Activated T-helper 2 cell treated with anti-CD3 and anti-CD28 coated beads, Interferon-gamma antibody, Interleukin-2, Interleukin-4, amounts not matched to agents 10 μg/mL and 5 μg/mL and 100 μg/mL, durations not matched to agents 14 hours and 24 hours and 36 hours (primary cell): ENCODE results near the gene CFAP210. TPM values are rescaled to one million over a fixed set of nuclear protein-coding genes. Genes with fewer than 3 reads are reported as not detected.

Experiments
- DNase-seq: peaks from one replicate; pipeline ENCODE4 v3.0.0; 2021; ENCODE audit warnings: low spot score
- H3K27ac Mint-ChIP-seq: one replicate; pipeline ENCODE4 v1.8.0; 2021; ENCODE audit warnings: mixed read lengths
- H3K27me3 Mint-ChIP-seq: one replicate; pipeline ENCODE4 v1.8.0; 2021; ENCODE audit warnings: low read depth, mixed read lengths
- H3K36me3 Mint-ChIP-seq: one replicate; pipeline ENCODE4 v1.8.0; 2021; ENCODE audit warnings: low read depth, mixed read lengths
- H3K4me1 Mint-ChIP-seq: one replicate; pipeline ENCODE4 v1.8.0; 2021; ENCODE audit warnings: low read depth, mixed read lengths
- H3K4me3 Mint-ChIP-seq: one replicate; pipeline ENCODE4 v1.8.0; 2021; ENCODE audit warnings: low read depth, mild to moderate bottlenecking, moderate library complexity, mixed read lengths
- H3K9me3 Mint-ChIP-seq: one replicate; pipeline ENCODE4 v1.8.0; 2021; ENCODE audit warnings: mixed read lengths
- intact Hi-C: fragments of 100-400 bp; cut with micrococcal nuclease; formaldehyde crosslinking; loops from one replicate; pipeline ENCODE4 v1.15.1; 2023
- total RNA-seq: library from RNA; stranded (reverse); gene quantifications from 2 replicates; pipeline ENCODE4 v1.2.3, GENCODE V29; 2022

Gene CFAP210
- total RNA-seq, 1 donor from 2014 or later = not detected

- Mint-ChIP-seq H3K27ac (no peak overlapping the region), H3K9me3 (peaks cover 16% of the 10 kb centered on the region), H3K27me3 (peaks cover 10% of the 10 kb centered on the region), H3K4me1 (peaks cover 22% of the 10 kb centered on the region), H3K4me3 (no peak overlapping the region), H3K36me3 (peaks cover 10% of the 10 kb centered on the region)
- no peak for DNase-seq
- intact Hi-C loops = no loop called here
These were observed 10.1 kb downstream of the CFAP210 start for GRCh38 chr2:169684135-169684565.

GRCh38 chr2:169683425-169684134 lies 10.6 kb downstream of the CFAP210 start:
- H3K4me3 Mint-ChIP-seq = no peak overlapping the region
- intact Hi-C loops = loop anchor here (1.0 to 2.0 kb wide), 2 partner anchors 11 to 115 kb away; partner anchors contain the start of genes CFAP210, PHOSPHO2 and SSB

GRCh38 chr2:169683054-169683424 lies 11.2 kb downstream of the CFAP210 start:
- Mint-ChIP-seq H3K27me3 (peaks cover 4% of the 10 kb centered on the region), H3K4me3 (no peak overlapping the region)
- intact Hi-C loops = loop anchor here (1.0 to 2.0 kb wide), 2 partner anchors 11 to 116 kb away; partner anchors contain the start of genes CFAP210, PHOSPHO2 and SSB

More at GRCh38 chr2:169683425-169684134, 10.6 kb downstream of the CFAP210 start:
- peaks cover 7% of the 10 kb centered on the region for H3K36me3 Mint-ChIP-seq
- H3K27me3 Mint-ChIP-seq = peaks cover 7% of the 10 kb centered on the region
- H3K4me1 Mint-ChIP-seq = peaks cover 22% of the 10 kb centered on the region
- H3K27ac Mint-ChIP-seq = peak overlapping the region; percentile 9
- no peak for DNase-seq
- H3K9me3 Mint-ChIP-seq = peaks cover 12% of the 10 kb centered on the region

GRCh38 chr2:169676850-169677249 lies 17.4 kb downstream of the CFAP210 start:
- H3K4me1 Mint-ChIP-seq = no peaks in the 10 kb centered on the region
- peaks cover 3% of the 10 kb centered on the region for H3K36me3 Mint-ChIP-seq
- peaks cover 4% of the 10 kb centered on the region for H3K9me3 Mint-ChIP-seq
- intact Hi-C loops = no loop called here
- no peak overlapping the region for H3K4me3 Mint-ChIP-seq
- no peak for DNase-seq
- peaks cover 22% of the 10 kb centered on the region for H3K27me3 Mint-ChIP-seq
- H3K27ac Mint-ChIP-seq = no peak overlapping the region

More at GRCh38 chr2:169683054-169683424, 11.2 kb downstream of the CFAP210 start:
- Mint-ChIP-seq H3K27ac (peak overlapping the region; percentile 35), H3K9me3 (peaks cover 8% of the 10 kb centered on the region), H3K36me3 (peaks cover 3% of the 10 kb centered on the region), H3K4me1 (peaks cover 22% of the 10 kb centered on the region)
- no peak for DNase-seq

GRCh38 chr2:169676357-169676756 lies 17.8 kb downstream of the CFAP210 start:
- Mint-ChIP-seq H3K36me3 (peaks cover 3% of the 10 kb centered on the region), H3K9me3 (peaks cover 4% of the 10 kb centered on the region), H3K4me1 (no peaks in the 10 kb centered on the region), H3K27ac (no peak overlapping the region), H3K27me3 (peaks cover 22% of the 10 kb centered on the region), H3K4me3 (no peak overlapping the region)
- intact Hi-C loops = no loop called here
- DNase-seq = no peak

- H3K4me3 Mint-ChIP-seq = no peak overlapping the region
- intact Hi-C loops = no loop called here
- peaks cover 20% of the 10 kb centered on the region for H3K27me3 Mint-ChIP-seq
- no peaks in the 10 kb centered on the region for H3K4me1 Mint-ChIP-seq
- H3K9me3 Mint-ChIP-seq = no peaks in the 10 kb centered on the region
- DNase-seq = no peak
- no peak overlapping the region for H3K27ac Mint-ChIP-seq
- no peaks in the 10 kb centered on the region for H3K36me3 Mint-ChIP-seq
These were observed 20.3 kb downstream of the CFAP210 start for GRCh38 chr2:169673921-169674320.

- Mint-ChIP-seq H3K4me1 (no peaks in the 10 kb centered on the region), H3K27ac (no peak overlapping the region), H3K9me3 (no peaks in the 10 kb centered on the region), H3K36me3 (no peaks in the 10 kb centered on the region), H3K27me3 (peaks cover 20% of the 10 kb centered on the region), H3K4me3 (no peak overlapping the region)
- DNase-seq = no peak
- intact Hi-C loops = no loop called here
These were observed 21.1 kb downstream of the CFAP210 start for GRCh38 chr2:169673106-169673505.

GRCh38 chr2:169672406-169672805 lies 21.8 kb downstream of the CFAP210 start:
- Mint-ChIP-seq H3K36me3 (no peaks in the 10 kb centered on the region), H3K27ac (no peak overlapping the region), H3K4me3 (no peak overlapping the region), H3K27me3 (peaks cover 18% of the 10 kb centered on the region), H3K4me1 (no peaks in the 10 kb centered on the region), H3K9me3 (no peaks in the 10 kb centered on the region)
- DNase-seq = no peak
- intact Hi-C loops = no loop called here

- Mint-ChIP-seq H3K36me3 (no peaks in the 10 kb centered on the region), H3K4me3 (no peak overlapping the region), H3K27me3 (peaks cover 10% of the 10 kb centered on the region), H3K27ac (no peak overlapping the region), H3K4me1 (no peaks in the 10 kb centered on the region), H3K9me3 (no peaks in the 10 kb centered on the region)
- DNase-seq = no peak
- intact Hi-C loops = no loop called here
These were observed 23.3 kb downstream of the CFAP210 start for GRCh38 chr2:169670937-169671336.

GRCh38 chr2:169670215-169670651 lies 24.0 kb downstream of the CFAP210 start:
- H3K27me3 Mint-ChIP-seq = peaks cover 8% of the 10 kb centered on the region
- H3K36me3 Mint-ChIP-seq = no peaks in the 10 kb centered on the region
- H3K4me1 Mint-ChIP-seq = peaks cover 4% of the 10 kb centered on the region
- no peak overlapping the region for H3K4me3 Mint-ChIP-seq
- no peak overlapping the region for H3K27ac Mint-ChIP-seq
- intact Hi-C loops = no loop called here
- no peak for DNase-seq
- H3K9me3 Mint-ChIP-seq = no peaks in the 10 kb centered on the region

- H3K36me3 Mint-ChIP-seq = no peaks in the 10 kb centered on the region
- no peak overlapping the region for H3K4me3 Mint-ChIP-seq
- H3K27ac Mint-ChIP-seq = no peak overlapping the region
- peaks cover 8% of the 10 kb centered on the region for H3K4me1 Mint-ChIP-seq
- no peak for DNase-seq
- intact Hi-C loops = no loop called here
- no peaks in the 10 kb centered on the region for H3K9me3 Mint-ChIP-seq
- H3K27me3 Mint-ChIP-seq = peaks cover 4% of the 10 kb centered on the region
These were observed 26.6 kb downstream of the CFAP210 start for GRCh38 chr2:169667583-169667982.

GRCh38 chr2:169664978-169665930 lies 29.0 kb downstream of the CFAP210 start:
- Mint-ChIP-seq H3K27ac (no peak overlapping the region), H3K4me3 (no peak overlapping the region), H3K27me3 (peaks cover 11% of the 10 kb centered on the region), H3K36me3 (no peaks in the 10 kb centered on the region), H3K4me1 (peaks cover 8% of the 10 kb centered on the region), H3K9me3 (no peaks in the 10 kb centered on the region)
- intact Hi-C loops = no loop called here
- no peak for DNase-seq

- no peak overlapping the region for H3K4me3 Mint-ChIP-seq
- no peak overlapping the region for H3K27ac Mint-ChIP-seq
- H3K36me3 Mint-ChIP-seq = no peaks in the 10 kb centered on the region
- no peaks in the 10 kb centered on the region for H3K9me3 Mint-ChIP-seq
- intact Hi-C loops = no loop called here
- H3K27me3 Mint-ChIP-seq = peaks cover 11% of the 10 kb centered on the region
- peaks cover 8% of the 10 kb centered on the region for H3K4me1 Mint-ChIP-seq
- DNase-seq = no peak
These were observed 29.6 kb downstream of the CFAP210 start for GRCh38 chr2:169664600-169664977.
